Activated T-helper 17 cell treated with anti-CD3 and anti-CD28 coated beads, Interleukin-2, amount 50 U/mL, for 72 hours (primary cell): ENCODE data around the gene FAT4. TPM values are rescaled to one million over a fixed set of nuclear protein-coding genes. Genes with fewer than 3 reads are reported as not detected.

ENCODE experiments used
- ATAC-seq: fragments of 150-1000 bp; cut with Tn5 transposase; replicated peaks from 2 replicates; pipeline ENCODE4 v1.10.0; 2021; ENCODE audit warnings: mild to moderate bottlenecking, moderate library complexity
- H3K27ac Mint-ChIP-seq: one replicate; pipeline ENCODE4 v1.8.0; 2022; ENCODE audit warnings: mixed read lengths
- H3K27me3 Mint-ChIP-seq: one replicate; pipeline ENCODE4 v1.8.0; 2022; ENCODE audit warnings: mixed read lengths
- H3K36me3 Mint-ChIP-seq: one replicate; pipeline ENCODE4 v1.8.0; 2022; ENCODE audit warnings: low read depth, mild to moderate bottlenecking, mixed read lengths
- H3K4me1 Mint-ChIP-seq: one replicate; pipeline ENCODE4 v1.8.0; 2022; ENCODE audit warnings: mixed read lengths
- H3K4me3 Mint-ChIP-seq: one replicate; pipeline ENCODE4 v1.8.0; 2022; ENCODE audit warnings: mild to moderate bottlenecking, mixed read lengths
- H3K9me3 Mint-ChIP-seq: one replicate; pipeline ENCODE4 v1.8.0; 2022; ENCODE audit warnings: mixed read lengths
- total RNA-seq, 2 donors: library from RNA; stranded (reverse); gene quantifications; one replicate each; pipeline ENCODE4 v1.2.3, GENCODE V29; 2022

Gene FAT4, protein sequence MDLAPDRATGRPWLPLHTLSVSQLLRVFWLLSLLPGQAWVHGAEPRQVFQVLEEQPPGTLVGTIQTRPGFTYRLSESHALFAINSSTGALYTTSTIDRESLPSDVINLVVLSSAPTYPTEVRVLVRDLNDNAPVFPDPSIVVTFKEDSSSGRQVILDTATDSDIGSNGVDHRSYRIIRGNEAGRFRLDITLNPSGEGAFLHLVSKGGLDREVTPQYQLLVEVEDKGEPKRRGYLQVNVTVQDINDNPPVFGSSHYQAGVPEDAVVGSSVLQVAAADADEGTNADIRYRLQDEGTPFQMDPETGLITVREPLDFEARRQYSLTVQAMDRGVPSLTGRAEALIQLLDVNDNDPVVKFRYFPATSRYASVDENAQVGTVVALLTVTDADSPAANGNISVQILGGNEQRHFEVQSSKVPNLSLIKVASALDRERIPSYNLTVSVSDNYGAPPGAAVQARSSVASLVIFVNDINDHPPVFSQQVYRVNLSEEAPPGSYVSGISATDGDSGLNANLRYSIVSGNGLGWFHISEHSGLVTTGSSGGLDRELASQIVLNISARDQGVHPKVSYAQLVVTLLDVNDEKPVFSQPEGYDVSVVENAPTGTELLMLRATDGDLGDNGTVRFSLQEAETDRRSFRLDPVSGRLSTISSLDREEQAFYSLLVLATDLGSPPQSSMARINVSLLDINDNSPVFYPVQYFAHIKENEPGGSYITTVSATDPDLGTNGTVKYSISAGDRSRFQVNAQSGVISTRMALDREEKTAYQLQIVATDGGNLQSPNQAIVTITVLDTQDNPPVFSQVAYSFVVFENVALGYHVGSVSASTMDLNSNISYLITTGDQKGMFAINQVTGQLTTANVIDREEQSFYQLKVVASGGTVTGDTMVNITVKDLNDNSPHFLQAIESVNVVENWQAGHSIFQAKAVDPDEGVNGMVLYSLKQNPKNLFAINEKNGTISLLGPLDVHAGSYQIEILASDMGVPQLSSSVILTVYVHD (N-terminal part only)
- not detected for total RNA-seq

DNA sequence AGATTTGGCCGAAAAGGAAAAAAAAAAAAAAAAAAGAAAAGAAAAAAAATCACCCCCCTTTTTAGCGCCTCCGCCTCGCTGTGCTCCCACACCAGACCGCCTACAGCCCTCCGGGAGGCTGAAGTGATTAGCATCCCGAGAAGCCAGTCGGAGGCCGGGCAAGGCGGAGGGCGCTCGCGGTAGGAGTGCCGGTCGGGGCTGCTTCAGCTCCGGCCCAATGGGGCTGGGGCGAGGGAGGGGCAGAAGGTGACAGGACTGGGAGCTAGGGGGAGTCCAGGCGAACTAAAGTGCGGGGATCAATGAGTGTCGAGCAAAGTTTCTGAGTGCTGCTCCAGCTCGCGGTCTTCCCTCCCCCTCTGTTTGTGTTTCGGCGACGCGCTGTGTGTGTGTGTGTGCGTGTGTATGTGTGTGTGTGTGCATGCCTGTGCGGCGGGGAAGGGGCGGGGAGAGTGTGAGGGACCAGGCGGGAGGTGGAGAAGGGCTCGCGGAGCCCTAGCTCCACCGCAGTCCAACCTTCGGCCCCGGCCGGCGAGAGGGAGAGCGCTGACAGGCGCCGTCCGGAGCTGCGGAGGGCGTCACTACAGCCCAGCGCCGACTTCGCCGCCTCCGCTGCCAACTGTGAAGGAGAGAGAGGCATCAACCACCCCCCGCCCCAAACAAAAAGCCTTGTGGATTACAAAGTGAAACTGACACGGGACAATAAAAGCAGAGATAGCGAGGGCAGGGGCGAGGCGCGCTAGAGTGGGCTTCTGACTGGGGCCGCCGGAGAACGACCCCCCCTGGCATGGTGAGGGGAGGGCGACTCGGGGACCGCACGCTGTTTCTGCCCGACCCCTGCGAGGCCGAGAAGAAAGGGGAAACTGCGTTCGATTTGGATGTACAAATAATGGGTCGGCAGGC is at the start of gene FAT4:
TSS of gene FAT4 (plus strand) at position 280 of the 900 bp plus-strand sequence. CDS start 1,457 bp downstream, outside the sequence.
- ATAC-seq = peak; percentile 50
- H3K4me1 Mint-ChIP-seq = peaks cover 11% of the 10 kb centered on the region
- no peaks in the 10 kb centered on the region for H3K36me3 Mint-ChIP-seq
- peaks cover 56% of the 10 kb centered on the region for H3K27me3 Mint-ChIP-seq
- no peaks in the 10 kb centered on the region for H3K9me3 Mint-ChIP-seq
- H3K27ac Mint-ChIP-seq = no peak within 1 kb of the TSS
- H3K4me3 Mint-ChIP-seq = peak within 1 kb of the TSS; percentile 77

DNA sequence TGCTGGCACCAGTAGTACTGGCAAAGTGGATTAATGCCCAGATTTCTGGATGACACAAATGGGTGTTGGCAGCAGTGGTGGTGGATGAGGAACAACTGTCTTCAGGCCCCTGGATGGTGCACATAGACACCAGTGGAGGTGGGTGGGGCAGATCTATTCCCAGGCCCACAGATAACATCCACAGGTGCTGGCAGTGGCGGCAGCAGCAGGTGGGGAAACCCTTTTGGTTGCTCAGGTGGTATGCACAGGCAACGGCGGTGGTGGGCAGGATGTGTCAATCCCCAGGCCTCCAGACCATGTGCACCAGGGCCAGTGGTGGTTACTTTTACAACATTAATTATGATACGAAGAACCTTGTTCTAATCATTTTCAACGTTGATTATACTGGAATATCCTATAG is 48.9 kb upstream of the FAT4 start:
- no peak for ATAC-seq
- Mint-ChIP-seq H3K9me3 (no peaks in the 10 kb centered on the region), H3K27me3 (no peaks in the 10 kb centered on the region), H3K4me1 (no peaks in the 10 kb centered on the region), H3K36me3 (no peaks in the 10 kb centered on the region), H3K4me3 (no peak overlapping the region), H3K27ac (no peak overlapping the region)

GRCh38 chr4:125266901-125267604 is 47.7 kb upstream of the FAT4 start:
- no peak overlapping the region for H3K27ac Mint-ChIP-seq
- ATAC-seq = no peak

GRCh38 chr4:125267630-125268029 is 47.1 kb upstream of the FAT4 start:
- H3K27ac Mint-ChIP-seq = no peak overlapping the region
- H3K4me1 Mint-ChIP-seq = no peaks in the 10 kb centered on the region
- H3K36me3 Mint-ChIP-seq = no peaks in the 10 kb centered on the region
- H3K4me3 Mint-ChIP-seq = no peak overlapping the region
- H3K27me3 Mint-ChIP-seq = no peaks in the 10 kb centered on the region
- no peak for ATAC-seq
- H3K9me3 Mint-ChIP-seq = no peaks in the 10 kb centered on the region

More at GRCh38 chr4:125266901-125267604, 47.7 kb upstream of the FAT4 start:
- Mint-ChIP-seq H3K4me3 (no peak overlapping the region), H3K27me3 (no peaks in the 10 kb centered on the region), H3K36me3 (no peaks in the 10 kb centered on the region), H3K9me3 (no peaks in the 10 kb centered on the region), H3K4me1 (no peaks in the 10 kb centered on the region)

- Mint-ChIP-seq H3K27me3 (no peaks in the 10 kb centered on the region), H3K27ac (no peak overlapping the region), H3K9me3 (no peaks in the 10 kb centered on the region), H3K4me3 (no peak overlapping the region), H3K36me3 (no peaks in the 10 kb centered on the region), H3K4me1 (no peaks in the 10 kb centered on the region)
- ATAC-seq = no peak
Measured at GRCh38 chr4:125268068-125268755, 46.5 kb upstream of the FAT4 start.

DNA sequence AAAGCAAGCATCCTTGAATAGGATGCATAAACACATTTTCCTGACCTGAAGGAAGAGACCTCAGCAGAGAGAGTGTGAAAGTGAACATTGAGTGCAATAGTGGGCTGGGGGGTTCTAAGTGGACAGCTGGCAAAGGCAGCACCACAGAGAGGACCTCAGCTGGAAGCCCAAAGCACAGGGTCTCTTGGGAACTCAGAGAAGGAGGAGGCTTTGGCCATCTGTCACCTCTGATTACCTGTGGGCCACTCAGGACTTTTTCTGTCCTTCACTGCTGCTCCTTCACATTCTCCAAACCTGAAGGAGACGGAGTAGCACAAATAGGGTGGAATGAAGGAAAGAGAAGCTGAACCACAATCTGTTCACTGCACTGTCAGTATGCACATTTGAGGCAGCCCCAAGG is 37.9 kb upstream of the FAT4 start:
- Mint-ChIP-seq H3K4me1 (no peaks in the 10 kb centered on the region), H3K36me3 (no peaks in the 10 kb centered on the region), H3K27ac (no peak overlapping the region), H3K27me3 (no peaks in the 10 kb centered on the region), H3K4me3 (no peak overlapping the region), H3K9me3 (no peaks in the 10 kb centered on the region)
- ATAC-seq = no peak

GRCh38 chr4:125277790-125278189 is 37.0 kb upstream of the FAT4 start:
- H3K4me1 Mint-ChIP-seq = no peaks in the 10 kb centered on the region
- no peak for ATAC-seq
- H3K36me3 Mint-ChIP-seq = no peaks in the 10 kb centered on the region
- no peak overlapping the region for H3K27ac Mint-ChIP-seq
- no peaks in the 10 kb centered on the region for H3K9me3 Mint-ChIP-seq
- no peak overlapping the region for H3K4me3 Mint-ChIP-seq
- H3K27me3 Mint-ChIP-seq = no peaks in the 10 kb centered on the region

- no peak for ATAC-seq
- H3K4me3 Mint-ChIP-seq = no peak overlapping the region
- H3K36me3 Mint-ChIP-seq = no peaks in the 10 kb centered on the region
- H3K9me3 Mint-ChIP-seq = no peaks in the 10 kb centered on the region
- H3K27me3 Mint-ChIP-seq = no peaks in the 10 kb centered on the region
- no peak overlapping the region for H3K27ac Mint-ChIP-seq
- H3K4me1 Mint-ChIP-seq = no peaks in the 10 kb centered on the region
Measured at GRCh38 chr4:125280892-125281403, 33.8 kb upstream of the FAT4 start.

- no peak overlapping the region for H3K27ac Mint-ChIP-seq
Measured at GRCh38 chr4:125283707-125284279, 31.0 kb upstream of the FAT4 start.

GRCh38 chr4:125297116-125297515 is 17.6 kb upstream of the FAT4 start:
- Mint-ChIP-seq H3K4me1 (no peaks in the 10 kb centered on the region), H3K27me3 (no peaks in the 10 kb centered on the region)
- no peak for ATAC-seq

More at GRCh38 chr4:125283707-125284279, 31.0 kb upstream of the FAT4 start:
- Mint-ChIP-seq H3K4me1 (no peaks in the 10 kb centered on the region), H3K4me3 (no peak overlapping the region), H3K36me3 (no peaks in the 10 kb centered on the region), H3K27me3 (no peaks in the 10 kb centered on the region), H3K9me3 (no peaks in the 10 kb centered on the region)
- no peak for ATAC-seq

GRCh38 chr4:125303058-125303457 is 11.7 kb upstream of the FAT4 start:
- Mint-ChIP-seq H3K27ac (no peak overlapping the region), H3K27me3 (peaks cover 5% of the 10 kb centered on the region), H3K4me1 (no peaks in the 10 kb centered on the region), H3K36me3 (no peaks in the 10 kb centered on the region), H3K4me3 (no peak overlapping the region), H3K9me3 (peaks cover 2% of the 10 kb centered on the region)
- no peak for ATAC-seq

More at GRCh38 chr4:125297116-125297515, 17.6 kb upstream of the FAT4 start:
- peaks cover 8% of the 10 kb centered on the region for H3K9me3 Mint-ChIP-seq
- H3K36me3 Mint-ChIP-seq = no peaks in the 10 kb centered on the region
- H3K4me3 Mint-ChIP-seq = no peak overlapping the region
- no peak overlapping the region for H3K27ac Mint-ChIP-seq

DNA sequence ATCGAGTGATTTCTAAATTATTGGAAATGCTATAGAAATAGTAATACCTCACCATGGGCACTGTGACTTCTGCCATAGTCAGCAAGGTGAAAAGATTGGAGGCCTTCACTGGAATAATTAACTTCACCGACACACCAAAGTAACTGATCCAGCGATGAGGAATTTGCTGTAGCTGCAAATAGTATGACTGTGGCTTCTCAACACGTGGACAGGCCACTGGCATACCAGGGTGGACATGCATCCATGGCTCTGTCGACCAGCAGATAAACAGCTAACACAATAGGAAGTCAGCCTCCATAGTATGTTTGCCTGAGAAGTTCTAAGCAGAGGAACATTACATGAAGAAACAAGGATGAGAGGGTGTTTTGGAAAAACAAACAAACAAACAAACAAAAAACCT is 10.9 kb upstream of the FAT4 start:
- Mint-ChIP-seq H3K36me3 (no peaks in the 10 kb centered on the region), H3K27ac (no peak overlapping the region), H3K9me3 (no peaks in the 10 kb centered on the region), H3K4me1 (no peaks in the 10 kb centered on the region), H3K4me3 (no peak overlapping the region), H3K27me3 (peaks cover 5% of the 10 kb centered on the region)
- no peak for ATAC-seq
